ENCODE measurements around the gene CAVIN1.

- TF ChIP-seq ZFP41 (tag by site-specific recombination; IDR thresholded peaks at IDR 0.05; ENCODE audit: borderline replicate concordance) (no peak), ZFP69B (tag by site-specific recombination; IDR thresholded peaks at IDR 0.05) (no peak), ZNF24 (tag by site-specific recombination; IDR thresholded peaks at IDR 0.05) (no peak), CTCF (tag by site-specific recombination; IDR thresholded peaks at IDR 0.05) (no peak), ZNF335 (tag by site-specific recombination; conservative IDR thresholded peaks at IDR 0.05) (no peak), ZNF561 (tag by site-specific recombination; IDR thresholded peaks at IDR 0.05; ENCODE audit: borderline replicate concordance) (no peak), ZNF768 (tag by site-specific recombination; IDR thresholded peaks at IDR 0.05) (no peak)
- TF ChIP-seq, protein P1, sequence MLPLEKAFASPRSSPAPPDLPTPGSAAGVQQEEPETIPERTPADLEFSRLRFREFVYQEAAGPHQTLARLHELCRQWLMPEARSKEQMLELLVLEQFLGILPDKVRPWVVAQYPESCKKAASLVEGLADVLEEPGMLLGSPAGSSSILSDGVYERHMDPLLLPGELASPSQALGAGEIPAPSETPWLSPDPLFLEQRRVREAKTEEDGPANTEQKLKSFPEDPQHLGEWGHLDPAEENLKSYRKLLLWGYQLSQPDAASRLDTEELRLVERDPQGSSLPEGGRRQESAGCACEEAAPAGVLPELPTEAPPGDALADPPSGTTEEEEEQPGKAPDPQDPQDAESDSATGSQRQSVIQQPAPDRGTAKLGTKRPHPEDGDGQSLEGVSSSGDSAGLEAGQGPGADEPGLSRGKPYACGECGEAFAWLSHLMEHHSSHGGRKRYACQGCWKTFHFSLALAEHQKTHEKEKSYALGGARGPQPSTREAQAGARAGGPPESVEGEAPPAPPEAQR (tag by site-specific recombination; IDR thresholded peaks at IDR 0.05): no peak
Measured at GRCh38 chr17:42431758-42432161, 8.7 kb upstream of the CAVIN1 start.

Data from HEK293 (cell line).